ENCODE measurements around the gene SHROOM4.

- TF ChIP-seq CTCF (conservative IDR thresholded peaks at IDR 0.05; ENCODE audit: low read length) (no peak), EZH2phosphoT487 (IDR thresholded peaks at IDR 0.05; ENCODE audit: borderline replicate concordance, low read depth, low read length) (no peak)
Measured at GRCh38 chrX:50842221-50842620, 28.2 kb upstream of the SHROOM4 start.
